ENCODE data around the gene GAD1.
A peak's percentile ranks its signal among the peaks of the same experiment; 100 is the strongest.

Gene GAD1

GRCh38 chr2:170816504-170817092 is at the start of gene GAD1:
GAD1 (plus strand) TSS chr2:170816887; CDS start chr2:170818592, 1,705 bp downstream.
- peak; percentile 65 for DNase-seq (ENCODE audit: low spot score)

GRCh38 chr2:170770008-170770605 is 46.6 kb upstream of the GAD1 start, which contains the start of gene ERICH2:
ERICH2 (plus strand) TSS chr2:170770378; CDS start chr2:170770682, 304 bp downstream.
- peak; percentile 78 for DNase-seq (ENCODE audit: low spot score)

GRCh38 chr2:170770606-170771420 is 45.9 kb upstream of the GAD1 start:
- peak; percentile 96 for DNase-seq (ENCODE audit: low spot score)

GRCh38 chr2:170771421-170771937 is 45.2 kb upstream of the GAD1 start:
- no peak for DNase-seq (ENCODE audit: low spot score)

GRCh38 chr2:170772295-170772694 is 44.4 kb upstream of the GAD1 start:
- no peak for DNase-seq (ENCODE audit: low spot score)

GRCh38 chr2:170774074-170774473 is 42.6 kb upstream of the GAD1 start:
- DNase-seq (ENCODE audit: low spot score), result no peak

- DNase-seq (ENCODE audit: low spot score), result no peak
Observed at GRCh38 chr2:170778900-170779299, 37.8 kb upstream of the GAD1 start.

- no peak for DNase-seq (ENCODE audit: low spot score)
Observed at GRCh38 chr2:170779304-170779703, 37.4 kb upstream of the GAD1 start.

- no peak for DNase-seq (ENCODE audit: low spot score)
Observed at GRCh38 chr2:170782673-170783072, 34.0 kb upstream of the GAD1 start.

- DNase-seq (ENCODE audit: low spot score), result no peak
Observed at GRCh38 chr2:170783549-170783948, 33.1 kb upstream of the GAD1 start.

GRCh38 chr2:170798996-170799395 is 17.7 kb upstream of the GAD1 start:
- no peak for DNase-seq (ENCODE audit: low spot score)

- DNase-seq (ENCODE audit: low spot score), result no peak
Observed at GRCh38 chr2:170806548-170806947, 10.1 kb upstream of the GAD1 start.

GRCh38 chr2:170812710-170813600 is 3.7 kb upstream of the GAD1 start:
- peak; percentile 73 for DNase-seq (ENCODE audit: low spot score)

- DNase-seq (ENCODE audit: low spot score), result peak; percentile 89
Observed at GRCh38 chr2:170813611-170814532, 2.8 kb upstream of the GAD1 start.

GRCh38 chr2:170814533-170815230 is 2.0 kb upstream of the GAD1 start:
- no peak for DNase-seq (ENCODE audit: low spot score)

- no peak for DNase-seq (ENCODE audit: low spot score)
Observed at GRCh38 chr2:170815311-170815710, 1.4 kb upstream of the GAD1 start.

- peak; percentile 84 for DNase-seq (ENCODE audit: low spot score)
Observed at GRCh38 chr2:170815746-170816503, 762 bp upstream of the GAD1 start.

- no peak for DNase-seq (ENCODE audit: low spot score)
Observed at GRCh38 chr2:170817093-170818035, 677 bp downstream of the GAD1 start.

Measured in iPS-NIHi11 (cell line).